D341Med (cell line): Measurements from ENCODE around the gene MARK2.
"Not testable (repeated sequence)": the region's sequence is repeated elsewhere in the genome, so short reads cannot be mapped to it uniquely, and the experiment has no call there.

Experiments
- DNase-seq: peaks from one replicate; pipeline ENCODE4 v3.0.0; 2012; ENCODE audit warnings: low spot score

Gene MARK2

GRCh38 chr11:63838678-63839507, at the start of gene MARK2:
Gene MARK2 (plus strand): TSS chr11:63839110. CDS start chr11:63839507, 397 bp downstream.
- DNase-seq, result peak; percentile 98

GRCh38 chr11:63791495-63792167, 47.3 kb upstream of the MARK2 start:
- DNase-seq, result no peak

- DNase-seq, result no peak
Measured at GRCh38 chr11:63793161-63793560, 45.7 kb upstream of the MARK2 start.

GRCh38 chr11:63795066-63795465, 43.8 kb upstream of the MARK2 start:
- DNase-seq, result no peak

- DNase-seq, result no peak
Measured at GRCh38 chr11:63800921-63801320, 38.0 kb upstream of the MARK2 start.

- DNase-seq, result no peak
Measured at GRCh38 chr11:63802637-63803414, 36.1 kb upstream of the MARK2 start.

GRCh38 chr11:63804259-63804658, 34.7 kb upstream of the MARK2 start:
- no peak for DNase-seq

GRCh38 chr11:63805844-63806415, 33.0 kb upstream of the MARK2 start:
- DNase-seq, result no peak

GRCh38 chr11:63810383-63810782, 28.5 kb upstream of the MARK2 start:
- DNase-seq, result not testable (repeated sequence)

- no peak for DNase-seq
Measured at GRCh38 chr11:63811522-63811921, 27.4 kb upstream of the MARK2 start.

- DNase-seq, result peak; percentile 98
Measured at GRCh38 chr11:63813035-63813562, 25.8 kb upstream of the MARK2 start, which contains the start of gene SPINDOC. Gene SPINDOC (plus strand): TSS chr11:63813456. CDS start chr11:63813687, 231 bp downstream.

GRCh38 chr11:63813563-63814382, 25.1 kb upstream of the MARK2 start:
- peak; percentile 79 for DNase-seq

GRCh38 chr11:63814383-63814736, 24.6 kb upstream of the MARK2 start:
- no peak for DNase-seq

GRCh38 chr11:63816166-63816565, 22.7 kb upstream of the MARK2 start:
- DNase-seq, result no peak

GRCh38 chr11:63816732-63817131, 22.2 kb upstream of the MARK2 start:
- DNase-seq, result no peak

GRCh38 chr11:63817758-63818498, 21.0 kb upstream of the MARK2 start:
- DNase-seq, result no peak

- no peak for DNase-seq
Measured at GRCh38 chr11:63818609-63819008, 20.3 kb upstream of the MARK2 start.

- DNase-seq, result no peak
Measured at GRCh38 chr11:63821411-63821810, 17.5 kb upstream of the MARK2 start.

- DNase-seq, result no peak
Measured at GRCh38 chr11:63826471-63827190, 12.3 kb upstream of the MARK2 start.
